ENCODE data around the gene UBA1. TPM values are rescaled to one million over a fixed set of nuclear protein-coding genes. Genes with fewer than 3 reads are reported as not detected.

The UBA1 gene
- total RNA-seq, 4 donors from 2014 or later: 126 to 238 (median 153) TPM

GRCh38 chrX:47170861-47171692, 22.6 kb upstream of the UBA1 start:
- DNase-seq: no peak
- peaks cover 0 to 70% (median 14%) of the 10 kb centered on the region in 3 donors for H3K36me3 ChIP-seq
- WGBS, 2 donors: 79 to 89% methylated on average over 6 of the region's 34 CpGs

GRCh38 chrX:47171996-47172395, 21.6 kb upstream of the UBA1 start:
- intact Hi-C loops (cut with DNase I): no loop called here
- DNase-seq: no peak
- H3K36me3 ChIP-seq: peaks cover 0 to 80% (median 14%) of the 10 kb centered on the region in 3 donors

More at GRCh38 chrX:47170861-47171692, 22.6 kb upstream of the UBA1 start:
- TF ChIP-seq POLR2A (IDR thresholded peaks at IDR 0.05) (no peak), CTCF (IDR thresholded peaks at IDR 0.05) (no peak)
- peaks cover 0 to 3% (median 0%) of the 10 kb centered on the region in 4 donors for H3K27me3 ChIP-seq
- no peaks in the 10 kb centered on the region for H3K9me3 ChIP-seq
- intact Hi-C loops (cut with DNase I): no loop called here
- no peak overlapping the region for H3K4me3 ChIP-seq
- H3K27ac ChIP-seq: no peak overlapping the region
- no peaks in the 10 kb centered on the region for H3K4me1 ChIP-seq

GRCh38 chrX:47172549-47172948, 21.1 kb upstream of the UBA1 start:
- Histone ChIP-seq H3K27ac (no peak overlapping the region), H3K4me3 (no peak overlapping the region), H3K9me3 (no peaks in the 10 kb centered on the region), H3K27me3 (peaks cover 0 to 3% (median 0%) of the 10 kb centered on the region in 4 donors), H3K36me3 (peaks cover 0 to 85% (median 14%) of the 10 kb centered on the region in 3 donors), H3K4me1 (no peaks in the 10 kb centered on the region)
- intact Hi-C loops (cut with DNase I): no loop called here
- DNase-seq: no peak
- TF ChIP-seq CTCF (IDR thresholded peaks at IDR 0.05) (no peak), POLR2A (IDR thresholded peaks at IDR 0.05) (no peak)
- 80 to 97% methylated on average over 5 to 7 of the region's 7 CpGs for WGBS, 2 donors

More at GRCh38 chrX:47171996-47172395, 21.6 kb upstream of the UBA1 start:
- no peak overlapping the region for H3K4me3 ChIP-seq
- no peaks in the 10 kb centered on the region for H3K9me3 ChIP-seq
- H3K4me1 ChIP-seq: no peaks in the 10 kb centered on the region
- peaks cover 0 to 3% (median 0%) of the 10 kb centered on the region in 4 donors for H3K27me3 ChIP-seq
- 64 to 100% methylated on average over 1 to 2 of the region's 2 CpGs for WGBS, 2 donors
- no peak overlapping the region for H3K27ac ChIP-seq
- TF ChIP-seq POLR2A (IDR thresholded peaks at IDR 0.05) (no peak), CTCF (IDR thresholded peaks at IDR 0.05) (no peak)

- Histone ChIP-seq H3K4me1 (no peaks in the 10 kb centered on the region), H3K36me3 (peaks cover 0 to 92% (median 14%) of the 10 kb centered on the region in 3 donors), H3K27ac (no peak overlapping the region), H3K4me3 (no peak overlapping the region), H3K9me3 (no peaks in the 10 kb centered on the region), H3K27me3 (peaks cover 0 to 3% (median 0%) of the 10 kb centered on the region in 4 donors)
- no peak for DNase-seq
- intact Hi-C loops (cut with DNase I): no loop called here
- WGBS, 2 donors: 69 to 70% methylated on average over 2 to 8 of the region's 18 CpGs
- no peak for TF ChIP-seq CTCF (IDR thresholded peaks at IDR 0.05)
- TF ChIP-seq POLR2A (IDR thresholded peaks at IDR 0.05): no peak
These were observed 20.4 kb upstream of the UBA1 start for GRCh38 chrX:47172971-47173792.
